Measurements from ENCODE around the gene STXBP4.

Gene STXBP4, protein sequence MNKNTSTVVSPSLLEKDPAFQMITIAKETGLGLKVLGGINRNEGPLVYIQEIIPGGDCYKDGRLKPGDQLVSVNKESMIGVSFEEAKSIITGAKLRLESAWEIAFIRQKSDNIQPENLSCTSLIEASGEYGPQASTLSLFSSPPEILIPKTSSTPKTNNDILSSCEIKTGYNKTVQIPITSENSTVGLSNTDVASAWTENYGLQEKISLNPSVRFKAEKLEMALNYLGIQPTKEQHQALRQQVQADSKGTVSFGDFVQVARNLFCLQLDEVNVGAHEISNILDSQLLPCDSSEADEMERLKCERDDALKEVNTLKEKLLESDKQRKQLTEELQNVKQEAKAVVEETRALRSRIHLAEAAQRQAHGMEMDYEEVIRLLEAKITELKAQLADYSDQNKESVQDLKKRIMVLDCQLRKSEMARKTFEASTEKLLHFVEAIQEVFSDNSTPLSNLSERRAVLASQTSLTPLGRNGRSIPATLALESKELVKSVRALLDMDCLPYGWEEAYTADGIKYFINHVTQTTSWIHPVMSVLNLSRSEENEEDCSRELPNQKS

DNA sequence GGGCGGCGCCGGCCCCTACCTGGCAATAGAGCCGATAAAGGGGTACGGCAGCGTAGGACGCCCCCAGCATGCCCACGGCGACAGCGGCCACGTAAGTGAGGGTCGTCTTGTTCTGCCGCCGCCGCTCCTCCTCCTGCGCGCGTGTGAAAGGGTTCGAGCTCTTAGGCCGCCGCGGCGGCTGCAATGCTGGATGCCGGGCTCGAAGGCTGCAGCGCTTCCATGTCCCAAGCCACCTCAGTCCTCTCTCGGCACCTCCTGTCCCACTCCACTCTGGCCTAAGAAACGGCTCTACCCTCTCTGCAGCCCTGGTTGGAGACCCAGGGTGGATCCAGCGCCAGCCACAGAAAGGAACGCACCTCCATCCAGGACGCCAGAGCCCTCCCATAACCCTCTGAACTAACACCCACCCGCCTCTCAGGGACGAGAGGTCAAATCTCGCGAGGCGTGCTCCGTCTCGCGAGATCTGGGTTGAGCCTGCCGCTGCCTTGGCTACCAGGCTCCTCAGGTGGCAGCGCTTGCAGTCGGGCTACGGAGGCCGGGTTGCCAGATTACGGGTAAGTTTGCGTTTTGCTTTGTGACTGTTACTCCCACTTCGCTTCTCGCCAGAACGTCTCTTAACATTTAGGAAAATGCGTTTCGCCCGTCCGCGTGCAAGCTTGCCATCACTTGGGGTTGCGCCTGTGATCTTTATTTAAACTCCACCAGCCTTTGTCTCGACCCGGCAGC lies at the start of gene STXBP4, which contains the start of gene COX11:
Gene STXBP4 (plus strand): TSS at position 504 of the 726 bp plus-strand sequence. CDS start 17,455 bp downstream, outside the sequence.
Gene COX11 (minus strand): TSS at position 393 of the 726 bp plus-strand sequence. CDS start 8 bp downstream, at position 385.
- in situ Hi-C loops (cut with MboI; ENCODE audit: low sequenced_read_pairs), result no loop called here

DNA sequence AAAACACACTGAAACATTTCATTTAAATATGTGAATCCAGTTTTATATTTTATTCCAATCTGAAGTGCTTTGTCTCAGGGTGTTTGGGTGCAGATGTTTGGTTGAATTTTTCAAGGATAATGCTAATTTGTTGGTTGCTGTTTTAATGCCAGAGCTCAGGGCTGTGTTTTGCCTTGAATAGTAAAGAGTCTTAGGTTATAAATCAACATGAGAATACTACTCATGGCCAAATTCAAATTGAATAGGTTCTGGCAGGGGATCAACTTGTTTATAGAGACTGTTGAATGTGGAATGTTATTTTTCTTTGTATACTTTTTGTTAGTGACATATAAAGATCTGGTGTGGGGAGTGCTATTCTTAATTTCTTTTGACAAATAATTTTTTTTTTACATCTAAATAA lies 49.1 kb upstream of the STXBP4 start:
- in situ Hi-C loops (cut with MboI; ENCODE audit: low sequenced_read_pairs), result no loop called here

DNA sequence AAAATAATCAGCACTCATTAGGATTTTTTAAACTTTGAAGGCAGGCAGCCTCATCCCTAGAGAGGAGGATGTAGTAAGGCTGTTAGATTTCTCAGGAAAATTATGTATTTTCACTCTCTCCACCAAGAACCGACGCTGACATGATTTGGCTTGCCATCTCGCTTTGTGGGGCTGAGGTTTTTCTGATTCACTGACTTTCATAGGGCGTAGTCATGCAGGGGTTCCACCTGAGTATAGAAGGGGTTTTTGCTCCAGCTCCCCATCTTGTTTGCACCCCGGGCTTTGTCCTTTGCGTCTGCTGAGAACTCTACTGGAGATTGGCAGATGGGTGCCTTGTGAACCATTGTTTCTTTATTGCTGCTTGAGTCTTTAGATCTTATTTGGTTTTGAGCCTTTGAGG lies 47.7 kb upstream of the STXBP4 start:
- in situ Hi-C loops (cut with MboI; ENCODE audit: low sequenced_read_pairs), result no loop called here

DNA sequence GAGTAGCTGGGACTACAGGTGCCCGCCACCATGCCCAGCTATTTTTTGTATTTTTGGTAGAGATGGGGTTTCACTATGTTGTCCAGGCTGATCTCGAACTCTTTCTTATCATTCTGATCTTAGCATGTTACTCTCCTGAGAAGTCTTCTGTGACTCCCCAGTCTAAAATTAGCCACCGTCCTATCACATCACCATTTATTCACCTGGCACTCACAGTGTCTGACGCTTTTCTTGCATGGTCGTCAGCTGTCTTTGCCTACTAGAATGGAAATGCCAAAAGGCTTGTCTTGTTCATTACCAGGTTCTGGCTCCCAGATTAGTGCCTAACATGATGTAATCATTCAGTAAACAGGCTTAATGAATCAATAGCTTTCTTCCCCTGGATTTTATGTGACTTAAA lies 44.2 kb upstream of the STXBP4 start:
- in situ Hi-C loops (cut with MboI; ENCODE audit: low sequenced_read_pairs), result no loop called here

DNA sequence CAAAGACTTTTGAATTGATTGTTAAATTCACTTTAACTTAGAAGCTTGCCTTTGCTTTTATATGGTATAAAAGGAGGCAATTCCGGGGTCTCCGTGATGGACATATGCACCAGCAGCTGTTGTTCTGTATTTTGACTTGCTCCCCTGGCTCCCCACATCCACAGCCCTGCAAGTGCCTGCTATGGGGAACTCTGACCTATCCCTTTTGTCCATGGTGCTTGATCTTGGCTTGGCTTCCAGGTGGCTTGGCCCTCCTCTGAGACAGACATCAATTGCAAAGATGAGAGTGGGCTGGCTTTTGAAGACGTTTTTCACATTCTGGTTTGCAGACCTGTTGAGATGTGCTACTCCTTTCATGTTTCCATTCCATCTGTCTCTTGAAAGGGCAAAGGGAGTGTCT lies 41.0 kb upstream of the STXBP4 start:
- in situ Hi-C loops (cut with MboI; ENCODE audit: low sequenced_read_pairs), result no loop called here

DNA sequence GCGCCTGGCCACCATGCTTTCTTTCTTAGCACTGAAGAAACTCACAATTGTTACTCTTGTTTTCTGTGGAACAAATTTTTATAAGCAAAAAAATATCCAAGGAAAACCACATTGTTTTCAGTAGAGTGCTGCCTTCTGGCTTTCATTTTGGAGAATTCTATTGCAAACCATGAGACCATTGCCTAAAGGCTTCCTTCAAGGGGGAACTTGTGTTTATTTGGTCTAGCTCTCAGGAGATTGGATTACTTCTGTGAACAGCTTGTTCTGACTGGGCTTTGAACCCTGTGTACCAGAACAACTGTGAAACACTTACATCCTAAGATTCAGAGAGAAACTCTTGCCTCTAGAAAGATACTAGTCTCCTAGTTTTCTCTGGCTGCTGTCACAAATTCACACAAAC lies 35.9 kb upstream of the STXBP4 start:
- in situ Hi-C loops (cut with MboI; ENCODE audit: low sequenced_read_pairs), result no loop called here

DNA sequence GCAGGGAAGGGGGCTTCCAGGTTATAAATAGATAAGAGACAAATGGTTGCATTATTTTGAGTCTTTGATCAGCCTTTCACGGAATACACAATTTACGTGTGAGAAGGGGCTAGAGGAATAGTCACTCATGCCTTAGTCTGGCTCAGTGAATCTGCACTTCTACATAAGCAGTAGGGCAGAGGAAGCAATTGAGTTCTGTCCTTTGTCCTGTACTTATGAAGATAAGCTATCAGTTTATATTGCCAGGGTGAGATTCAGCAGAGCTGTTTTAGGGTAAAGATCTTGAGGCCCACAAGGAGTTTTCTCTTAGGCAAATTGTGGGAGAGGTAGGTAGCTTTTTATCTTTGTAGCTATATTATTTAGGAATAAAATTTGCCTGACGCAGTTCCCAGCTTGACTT lies 34.6 kb upstream of the STXBP4 start:
- in situ Hi-C loops (cut with MboI; ENCODE audit: low sequenced_read_pairs), result no loop called here

DNA sequence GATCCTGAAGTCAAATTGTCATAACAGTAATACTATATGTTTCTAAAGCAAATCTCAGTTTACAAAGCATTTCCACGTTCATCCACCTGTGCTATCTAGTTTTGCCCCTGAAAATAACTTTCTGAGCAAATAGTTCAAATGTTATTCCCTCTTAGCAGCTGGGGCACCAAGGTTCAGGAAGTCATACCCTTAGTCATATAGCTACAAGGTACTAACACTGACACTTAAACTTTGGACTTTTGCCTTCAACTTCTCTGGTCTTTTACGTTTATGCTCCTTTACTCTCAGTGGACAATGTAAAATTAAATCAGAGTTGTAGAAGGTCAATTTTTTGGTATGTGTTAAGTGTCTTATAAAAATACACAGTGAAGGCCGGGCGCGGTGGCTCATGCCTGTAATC lies 33.1 kb upstream of the STXBP4 start:
- in situ Hi-C loops (cut with MboI; ENCODE audit: low sequenced_read_pairs), result no loop called here

DNA sequence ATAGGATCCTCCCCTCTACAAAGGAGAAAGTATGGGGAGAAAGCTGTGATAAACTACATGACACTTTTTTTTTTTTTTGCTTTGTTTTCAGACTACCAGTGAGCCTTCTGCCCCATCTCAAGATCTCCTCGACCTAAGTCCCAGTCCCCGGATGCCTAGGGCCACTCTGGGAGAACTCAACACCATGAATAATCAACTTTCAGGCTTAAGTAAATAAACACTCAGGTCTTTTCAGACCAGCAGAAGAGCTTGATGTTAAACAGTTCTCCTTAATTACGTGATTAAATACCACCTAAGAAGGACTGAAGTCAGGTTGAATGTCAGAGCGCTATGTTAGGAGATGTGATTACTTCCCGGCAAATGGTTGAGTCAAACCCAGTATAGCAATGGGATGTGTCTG lies 31.5 kb upstream of the STXBP4 start:
- in situ Hi-C loops (cut with MboI; ENCODE audit: low sequenced_read_pairs), result no loop called here

DNA sequence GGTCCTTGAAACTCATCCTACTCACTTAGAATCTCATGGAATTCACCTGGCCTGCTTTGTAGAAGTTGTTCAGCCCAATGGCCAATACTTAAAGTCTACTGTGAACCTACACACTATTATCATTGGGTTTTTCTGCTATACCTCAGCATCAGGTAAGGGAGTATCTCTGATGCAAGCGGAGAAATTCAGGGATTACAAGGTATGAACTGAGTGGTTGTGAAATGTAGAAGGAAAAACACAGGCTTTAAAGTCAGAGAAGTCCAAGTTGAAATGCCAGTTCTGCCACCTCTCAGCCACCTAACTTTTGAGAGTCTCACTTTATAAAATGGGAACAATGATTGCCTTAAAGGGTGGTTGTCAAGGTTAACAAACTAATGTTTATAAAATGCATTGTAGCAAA lies 31.1 kb upstream of the STXBP4 start:
- in situ Hi-C loops (cut with MboI; ENCODE audit: low sequenced_read_pairs), result no loop called here

DNA sequence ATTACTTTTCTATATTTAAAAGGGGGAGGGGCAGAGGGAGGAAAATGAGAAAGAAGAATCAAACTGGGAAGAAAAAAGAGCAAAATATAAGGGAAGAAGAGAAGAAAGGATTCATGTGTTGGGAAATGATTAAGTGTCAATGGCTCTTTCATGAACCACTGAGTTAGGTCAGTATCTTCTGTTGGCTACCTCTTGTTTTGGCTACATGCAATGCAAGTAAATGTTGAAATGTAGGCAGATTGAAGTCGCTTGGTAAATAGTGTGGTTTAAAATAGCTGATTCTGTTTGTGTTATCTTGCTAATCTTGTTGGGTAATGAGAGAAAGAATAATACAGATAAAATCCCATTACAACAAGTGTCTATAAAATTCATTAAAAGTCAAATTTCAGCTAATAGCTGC lies 27.3 kb upstream of the STXBP4 start:
- in situ Hi-C loops (cut with MboI; ENCODE audit: low sequenced_read_pairs), result no loop called here

DNA sequence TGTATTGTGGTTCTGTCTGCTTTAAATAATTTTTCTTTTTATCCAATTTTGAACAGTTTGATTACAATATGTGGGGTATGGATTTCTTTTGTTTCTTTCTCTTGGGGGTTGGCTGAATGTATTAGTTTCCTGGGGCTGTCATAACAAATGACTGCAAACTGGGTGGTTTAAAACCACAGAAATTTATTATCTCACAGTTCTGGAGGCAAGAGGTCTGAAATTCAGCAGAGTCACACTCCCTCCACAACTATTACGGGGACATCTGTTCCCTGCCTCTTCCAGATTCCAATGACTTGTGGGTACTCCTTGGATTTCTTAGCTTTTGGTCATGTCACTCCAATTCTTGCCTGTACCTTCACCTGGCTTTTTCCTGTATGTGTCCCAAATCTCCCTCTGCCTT lies 23.8 kb upstream of the STXBP4 start:
- in situ Hi-C loops (cut with MboI; ENCODE audit: low sequenced_read_pairs), result no loop called here

DNA sequence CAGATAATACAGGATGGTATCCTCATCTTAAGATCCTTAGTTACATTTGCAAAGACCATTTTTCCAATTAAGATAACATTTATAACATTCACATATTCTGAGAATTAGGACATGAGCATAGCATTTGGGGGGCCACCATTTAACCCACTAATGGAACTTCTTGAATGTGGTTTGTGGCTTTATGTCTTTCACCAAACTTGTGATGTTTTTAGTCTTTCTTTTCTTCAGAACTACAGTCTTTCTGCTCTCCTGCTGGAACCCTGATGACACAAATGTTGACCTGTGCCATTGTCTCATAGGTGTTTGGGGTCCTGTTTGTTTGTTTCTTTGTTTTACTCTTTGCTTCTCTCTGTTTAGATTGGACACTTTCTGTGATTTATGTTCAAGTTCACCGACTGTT lies 23.3 kb upstream of the STXBP4 start:
- in situ Hi-C loops (cut with MboI; ENCODE audit: low sequenced_read_pairs), result no loop called here

DNA sequence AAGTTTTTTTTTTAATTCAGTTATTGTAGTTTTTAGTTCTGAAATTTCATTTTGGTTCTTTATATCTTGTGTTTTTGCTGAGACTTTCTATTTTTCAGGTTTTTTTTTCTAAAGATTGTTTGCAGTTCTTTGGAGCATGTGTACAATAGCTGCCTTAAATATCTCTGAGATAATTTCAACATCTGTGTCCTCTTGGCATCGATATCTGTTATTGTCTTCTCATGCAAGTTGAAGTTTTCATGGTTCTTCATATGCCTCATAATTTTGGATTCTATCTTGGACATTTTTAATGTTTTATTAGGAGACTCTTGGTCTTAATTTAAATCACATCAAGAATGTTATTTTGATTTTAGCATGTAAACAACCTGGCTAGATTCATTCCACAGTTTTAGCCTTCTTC lies 22.9 kb upstream of the STXBP4 start:
- in situ Hi-C loops (cut with MboI; ENCODE audit: low sequenced_read_pairs), result no loop called here

DNA sequence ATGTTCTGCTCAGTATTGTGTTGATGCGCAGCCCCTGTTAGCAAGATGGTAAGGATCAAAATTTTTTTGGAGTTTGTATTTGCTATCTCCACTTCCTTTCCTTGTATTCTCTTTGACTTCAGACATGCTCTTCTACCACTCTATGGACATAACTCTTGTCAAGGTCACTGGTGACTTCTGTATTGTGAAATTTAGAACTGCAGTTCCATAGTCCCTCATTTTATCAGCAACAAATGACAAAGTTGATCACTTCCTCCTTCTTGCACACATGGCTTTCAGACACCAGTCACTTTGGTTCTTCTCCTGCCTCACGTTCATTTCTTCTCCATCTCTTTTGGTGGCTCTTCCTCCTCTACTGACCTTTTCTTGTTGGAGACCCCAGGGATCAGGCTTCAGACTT lies 21.2 kb upstream of the STXBP4 start:
- in situ Hi-C loops (cut with MboI; ENCODE audit: low sequenced_read_pairs), result no loop called here

DNA sequence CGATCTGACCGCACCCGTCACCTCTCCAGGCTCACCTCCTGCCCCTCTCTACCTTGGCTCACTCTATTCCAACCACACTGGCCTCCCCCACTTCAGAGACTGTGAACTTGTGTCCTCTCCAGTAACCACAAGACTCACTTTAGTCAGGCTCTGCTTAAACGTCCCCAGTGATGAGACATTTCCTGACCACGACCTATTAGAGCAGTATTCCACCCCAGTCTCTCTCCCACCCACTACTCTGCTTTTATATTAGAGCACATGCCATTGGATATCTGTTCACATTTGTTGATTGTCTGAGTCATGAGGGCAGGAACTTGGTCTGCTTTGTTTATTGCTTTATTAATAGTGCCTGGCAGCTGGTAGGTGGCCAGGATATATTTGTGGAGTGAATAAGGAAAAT lies 20.2 kb upstream of the STXBP4 start:
- in situ Hi-C loops (cut with MboI; ENCODE audit: low sequenced_read_pairs), result no loop called here

DNA sequence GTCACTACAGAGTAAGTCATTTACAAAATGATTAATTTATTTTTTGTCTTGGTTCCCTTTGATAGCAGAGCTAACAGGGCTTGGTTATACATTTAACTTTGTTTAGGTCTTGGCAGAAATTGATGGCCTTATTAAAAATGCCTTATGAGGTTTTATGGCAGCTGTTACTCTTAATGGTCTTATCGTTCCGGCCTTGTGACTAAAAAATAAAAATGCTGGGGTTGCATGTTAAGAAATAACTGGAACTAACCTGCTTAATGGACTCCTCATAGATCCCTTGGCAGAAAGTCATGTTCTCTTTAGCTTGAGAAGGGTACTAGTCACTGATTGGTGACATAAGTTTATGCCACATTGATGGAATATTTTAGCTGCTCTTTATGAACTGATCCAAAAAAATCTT lies 18.4 kb upstream of the STXBP4 start:
- in situ Hi-C loops (cut with MboI; ENCODE audit: low sequenced_read_pairs), result no loop called here

DNA sequence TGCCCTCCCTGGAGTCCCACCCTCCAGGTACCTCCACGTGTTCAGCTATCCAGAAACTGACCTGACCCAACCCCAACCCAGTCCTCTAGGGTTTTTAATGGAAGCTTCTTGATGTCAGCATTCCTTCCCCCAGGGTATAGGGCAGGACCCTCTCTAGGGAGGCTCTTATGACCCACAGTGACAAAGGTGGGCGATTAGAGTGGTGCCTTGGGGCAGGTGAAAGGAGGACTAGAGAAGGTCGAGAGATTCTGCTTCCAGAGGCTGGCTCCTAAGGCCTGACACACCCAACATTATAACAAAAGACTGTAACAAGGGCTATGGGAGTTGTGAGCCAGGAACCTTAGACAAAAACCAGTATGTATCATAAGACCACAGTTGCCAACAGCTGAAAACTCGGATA lies 17.3 kb upstream of the STXBP4 start:
- in situ Hi-C loops (cut with MboI; ENCODE audit: low sequenced_read_pairs), result no loop called here

DNA sequence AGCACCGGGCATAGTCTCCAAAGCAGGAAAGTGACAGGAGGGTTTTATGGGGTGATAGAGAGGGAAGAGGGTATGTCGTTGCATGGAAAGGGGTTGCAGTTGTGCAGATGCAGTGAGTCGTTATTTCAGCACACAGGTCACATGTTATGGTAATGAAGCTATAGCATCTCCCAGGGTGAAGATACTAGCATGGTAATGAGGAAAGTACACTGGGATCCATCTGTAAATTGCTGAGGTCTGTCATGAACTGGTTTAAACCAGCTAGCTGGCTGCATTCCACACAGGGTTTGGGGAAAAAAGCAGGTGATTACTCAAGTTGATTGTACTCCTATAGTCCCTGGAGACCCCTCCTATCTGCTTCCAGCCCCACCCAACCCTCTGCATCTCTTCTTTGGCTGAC lies 11.8 kb upstream of the STXBP4 start:
- in situ Hi-C loops (cut with MboI; ENCODE audit: low sequenced_read_pairs), result no loop called here

DNA sequence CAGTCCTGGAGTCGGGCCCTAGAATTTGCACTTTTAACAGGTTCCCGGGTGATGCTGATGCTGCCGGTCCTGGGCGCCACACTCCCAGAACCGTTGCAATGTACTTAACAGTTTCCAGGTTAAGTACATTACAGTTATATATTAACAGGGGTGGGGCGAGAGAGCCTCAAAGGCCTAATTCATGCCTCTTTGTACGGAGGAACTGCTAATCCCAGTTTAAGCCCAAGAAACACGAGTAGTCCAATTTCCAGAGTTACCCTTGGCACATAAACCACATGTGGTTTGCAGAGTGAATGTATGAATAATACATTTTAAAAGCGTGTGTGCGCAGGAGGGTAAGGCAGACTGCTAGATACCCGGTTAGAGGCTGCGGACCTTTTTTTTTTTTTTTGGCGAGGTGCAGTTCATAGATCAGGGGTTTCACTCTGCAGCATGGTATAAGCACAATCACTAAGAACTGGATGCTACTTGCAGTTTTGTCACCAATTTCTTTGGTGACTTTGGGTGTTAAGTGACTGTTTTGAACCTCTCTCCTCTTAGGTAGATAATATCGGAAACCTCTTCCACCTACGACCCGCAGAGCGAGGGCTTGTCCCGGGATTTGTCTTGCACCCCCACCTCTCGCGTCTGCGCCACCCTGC lies 824 bp upstream of the STXBP4 start:
- in situ Hi-C loops (cut with MboI; ENCODE audit: low sequenced_read_pairs), result no loop called here

DNA sequence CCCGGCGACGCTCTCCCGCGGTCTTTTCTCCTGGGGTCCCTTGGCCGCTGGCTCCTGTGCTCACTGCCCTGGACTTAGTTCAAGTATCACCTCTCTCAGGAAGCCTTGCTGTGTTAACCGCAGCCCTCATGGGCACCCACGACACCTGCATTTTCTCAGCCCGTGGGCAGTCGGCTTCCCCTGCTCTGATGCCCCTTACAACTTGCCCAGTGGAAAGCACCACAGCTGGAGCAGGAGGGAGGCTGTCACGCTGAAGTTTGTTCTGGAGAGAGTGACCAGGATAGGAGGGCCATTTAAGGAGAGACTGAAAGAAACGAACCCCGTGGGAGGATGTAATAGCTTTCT lies 395 bp downstream of the STXBP4 start:
- in situ Hi-C loops (cut with MboI; ENCODE audit: low sequenced_read_pairs), result no loop called here
